ENCODE data around the gene MAP3K2. TPM values are rescaled to one million over a fixed set of nuclear protein-coding genes. Genes with fewer than 3 reads are reported as not detected.

MAP3K2 gene
- total RNA-seq, 1 experiment from 2014 or later = 54.6 TPM

GRCh38 chr2:127408807-127409099, 21.0 kb upstream of the MAP3K2 start:
- no peaks in the 10 kb centered on the region for H3K27me3 ChIP-seq (ENCODE audit: low read length)
- ChIA-PET POLR2A (ENCODE audit: unreplicated experiment) (no interaction called here), CTCF (no interaction called here)
- ATAC-seq (no peak), DNase-seq (no peak)
- H3K27ac ChIP-seq (ENCODE audit: low read length) = no peak overlapping the region
- peak overlapping the region; percentile 65; the same call in 1 of the 2 replicates for H3K4me3 ChIP-seq (ENCODE audit: low read length)
- no peaks in the 10 kb centered on the region for H3K9me2 ChIP-seq (replicated peaks; ENCODE audit: low read length)
- BruUV-seq (replicated peaks) = no TSS peak
- no peaks in the 10 kb centered on the region for H3K79me2 ChIP-seq (ENCODE audit: low read length)
- no peak overlapping the region for H3K9ac ChIP-seq (ENCODE audit: low read length)
- H3K4me1 ChIP-seq (ENCODE audit: insufficient read depth, low read length) = peaks cover 35% of the 10 kb centered on the region
- no peaks in the 10 kb centered on the region for H4K20me1 ChIP-seq (ENCODE audit: low read length)
- H3K9me3 ChIP-seq (ENCODE audit: low read length) = no peaks in the 10 kb centered on the region
- no peaks in the 10 kb centered on the region for H3K36me3 ChIP-seq (ENCODE audit: low read depth, low read length)
- no peak for TF ChIP-seq CTCF (conservative IDR thresholded peaks at IDR 0.05; ENCODE audit: low read depth, low read length)
- TF ChIP-seq EZH2phosphoT487 (IDR thresholded peaks at IDR 0.05; ENCODE audit: borderline replicate concordance, low read length) = no peak
- TF ChIP-seq EZH2 (IDR thresholded peaks at IDR 0.05; ENCODE audit: low read length, unreplicated experiment) = no peak
- intact Hi-C loops (cut with micrococcal nuclease) = no loop called here
- peaks cover 7% of the 10 kb centered on the region for H3F3A ChIP-seq (ENCODE audit: low read length, unreplicated experiment)
- H3K4me2 ChIP-seq (ENCODE audit: low read length) = peak overlapping the region; percentile 81
- peak overlapping the region; percentile 65; the same call in 1 of the 2 replicates for H2AFZ ChIP-seq (ENCODE audit: low read length)

- Histone ChIP-seq H4K20me1 (ENCODE audit: low read length) (no peaks in the 10 kb centered on the region), H3K9me3 (ENCODE audit: low read length) (no peaks in the 10 kb centered on the region), H2AFZ (ENCODE audit: low read length) (peak overlapping the region; percentile 65), H3K9ac (ENCODE audit: low read length) (peak overlapping the region; percentile 30; the same call in 1 of the 2 replicates), H3K4me3 (ENCODE audit: low read length) (peak overlapping the region; percentile 65), H3K4me2 (ENCODE audit: low read length) (peak overlapping the region; percentile 81), H3K9me2 (replicated peaks; ENCODE audit: low read length) (no peaks in the 10 kb centered on the region), H3K36me3 (ENCODE audit: low read depth, low read length) (no peaks in the 10 kb centered on the region), H3K79me2 (ENCODE audit: low read length) (no peaks in the 10 kb centered on the region), H3K27me3 (ENCODE audit: low read length) (no peaks in the 10 kb centered on the region), H3K4me1 (ENCODE audit: insufficient read depth, low read length) (peaks cover 30% of the 10 kb centered on the region), H3F3A (ENCODE audit: low read length, unreplicated experiment) (peaks cover 7% of the 10 kb centered on the region), H3K27ac (ENCODE audit: low read length) (no peak overlapping the region)
- CTCF ChIA-PET = interaction anchor here (0.6 kb wide), 1 partner anchor 41 kb away, joined by 3 read pairs; no protein-coding TSS in a partner anchor
- TF ChIP-seq EZH2phosphoT487 (IDR thresholded peaks at IDR 0.05; ENCODE audit: borderline replicate concordance, low read length) (peak; percentile 88), EZH2 (IDR thresholded peaks at IDR 0.05; ENCODE audit: low read length, unreplicated experiment) (no peak), CTCF (conservative IDR thresholded peaks at IDR 0.05; ENCODE audit: low read depth, low read length) (no peak)
- POLR2A ChIA-PET (ENCODE audit: unreplicated experiment) = interaction anchor here (0.6 kb wide), 2 partner anchors 46 to 118 kb away, joined by 3 read pairs; partner anchors contain the start of gene IWS1
- BruUV-seq (replicated peaks) = no TSS peak
- DNase-seq (peak; percentile 95), ATAC-seq (peak; percentile 84)
- intact Hi-C loops (cut with micrococcal nuclease) = no loop called here
Measured at GRCh38 chr2:127408004-127408806, 20.4 kb upstream of the MAP3K2 start.

GRCh38 chr2:127407661-127408003, 19.9 kb upstream of the MAP3K2 start:
- no peaks in the 10 kb centered on the region for H3K27me3 ChIP-seq (ENCODE audit: low read length)
- H3K9me2 ChIP-seq (replicated peaks; ENCODE audit: low read length) = no peaks in the 10 kb centered on the region
- intact Hi-C loops (cut with micrococcal nuclease) = no loop called here
- H3K9me3 ChIP-seq (ENCODE audit: low read length) = no peaks in the 10 kb centered on the region
- peaks cover 28% of the 10 kb centered on the region for H3K4me1 ChIP-seq (ENCODE audit: insufficient read depth, low read length)
- H2AFZ ChIP-seq (ENCODE audit: low read length) = no peak overlapping the region
- H4K20me1 ChIP-seq (ENCODE audit: low read length) = no peaks in the 10 kb centered on the region
- TF ChIP-seq EZH2phosphoT487 (IDR thresholded peaks at IDR 0.05; ENCODE audit: borderline replicate concordance, low read length) = no peak
- no peak for TF ChIP-seq EZH2 (IDR thresholded peaks at IDR 0.05; ENCODE audit: low read length, unreplicated experiment)
- no peak for TF ChIP-seq CTCF (conservative IDR thresholded peaks at IDR 0.05; ENCODE audit: low read depth, low read length)
- POLR2A ChIA-PET (ENCODE audit: unreplicated experiment) = interaction anchor here (0.6 kb wide), 2 partner anchors 45 to 119 kb away, joined by 3 read pairs; partner anchors contain the start of gene IWS1
- no peaks in the 10 kb centered on the region for H3K79me2 ChIP-seq (ENCODE audit: low read length)
- H3K4me2 ChIP-seq (ENCODE audit: low read length) = peak overlapping the region; percentile 5; the same call in 1 of the 2 replicates
- H3K4me3 ChIP-seq (ENCODE audit: low read length) = no peak overlapping the region
- H3K27ac ChIP-seq (ENCODE audit: low read length) = no peak overlapping the region
- H3K36me3 ChIP-seq (ENCODE audit: low read depth, low read length) = no peaks in the 10 kb centered on the region
- DNase-seq = no peak
- ATAC-seq = peak; percentile 23
- peaks cover 7% of the 10 kb centered on the region for H3F3A ChIP-seq (ENCODE audit: low read length, unreplicated experiment)
- CTCF ChIA-PET = interaction anchor here (0.6 kb wide), 1 partner anchor 41 kb away, joined by 3 read pairs; no protein-coding TSS in a partner anchor
- H3K9ac ChIP-seq (ENCODE audit: low read length) = no peak overlapping the region
- BruUV-seq (replicated peaks) = no TSS peak

Measured in PC-3 (cell line).